C4-2B (cell line): ENCODE data around the gene F11R.

Source experiments
- H3K27ac ChIP-seq: fragments of 450-650 bp; 2 replicates; pipeline ENCODE4 v1.5.1; 2017
- ZFX ChIP-seq: fragments of 450-650 bp; IDR thresholded peaks from 2 replicates; pipeline ENCODE4 v1.6.1; 2017
- TF ChIP-seq, protein P1 (sequence below): fragments of 450-650 bp; conservative IDR thresholded peaks from 2 replicates; pipeline ENCODE4 v1.5.1; 2017; ENCODE audit warnings: mild to moderate bottlenecking

The F11R gene

DNA sequence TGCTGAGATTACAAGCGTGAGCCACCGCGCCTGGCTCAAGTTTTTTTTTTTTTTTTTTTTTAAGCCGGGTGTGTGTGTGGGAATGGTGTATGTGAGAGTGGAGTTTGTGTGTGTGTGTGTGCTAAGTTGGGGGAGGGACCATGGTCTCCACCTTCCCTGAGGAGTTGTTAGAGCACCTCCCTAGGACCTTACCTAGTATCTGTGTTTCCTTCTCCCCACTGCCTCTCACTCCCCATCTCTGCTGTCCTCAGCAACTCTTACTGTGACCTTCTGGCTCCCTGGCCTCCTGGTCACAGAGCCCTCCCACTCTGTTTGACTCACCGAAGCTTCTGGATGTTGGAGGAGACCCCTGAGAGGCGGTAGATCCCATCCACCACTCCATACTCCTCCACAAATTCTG is 38.3 kb upstream of the F11R start:
- H3K27ac ChIP-seq: no peak overlapping the region

DNA sequence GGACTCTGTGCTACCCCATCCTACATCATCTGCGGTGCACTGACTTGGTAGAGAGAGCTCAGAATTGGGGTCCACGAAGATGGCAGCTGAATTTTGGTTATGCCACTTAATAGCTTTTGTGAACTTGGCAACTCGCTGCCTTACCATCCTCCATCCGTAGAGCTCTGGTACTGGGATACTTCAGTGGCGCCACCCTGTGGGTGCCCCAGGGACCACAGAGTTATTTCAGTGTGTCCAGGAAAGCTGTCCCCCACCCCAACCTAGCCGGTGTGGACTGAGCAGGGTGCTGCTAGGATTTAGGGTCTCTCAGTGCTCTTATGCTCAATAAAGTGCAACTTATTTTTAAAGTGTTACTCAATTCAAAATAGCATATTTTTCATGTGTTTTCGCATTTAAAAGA is 33.9 kb upstream of the F11R start:
- TF ChIP-seq ZFX: no peak
- TF ChIP-seq, protein P1, sequence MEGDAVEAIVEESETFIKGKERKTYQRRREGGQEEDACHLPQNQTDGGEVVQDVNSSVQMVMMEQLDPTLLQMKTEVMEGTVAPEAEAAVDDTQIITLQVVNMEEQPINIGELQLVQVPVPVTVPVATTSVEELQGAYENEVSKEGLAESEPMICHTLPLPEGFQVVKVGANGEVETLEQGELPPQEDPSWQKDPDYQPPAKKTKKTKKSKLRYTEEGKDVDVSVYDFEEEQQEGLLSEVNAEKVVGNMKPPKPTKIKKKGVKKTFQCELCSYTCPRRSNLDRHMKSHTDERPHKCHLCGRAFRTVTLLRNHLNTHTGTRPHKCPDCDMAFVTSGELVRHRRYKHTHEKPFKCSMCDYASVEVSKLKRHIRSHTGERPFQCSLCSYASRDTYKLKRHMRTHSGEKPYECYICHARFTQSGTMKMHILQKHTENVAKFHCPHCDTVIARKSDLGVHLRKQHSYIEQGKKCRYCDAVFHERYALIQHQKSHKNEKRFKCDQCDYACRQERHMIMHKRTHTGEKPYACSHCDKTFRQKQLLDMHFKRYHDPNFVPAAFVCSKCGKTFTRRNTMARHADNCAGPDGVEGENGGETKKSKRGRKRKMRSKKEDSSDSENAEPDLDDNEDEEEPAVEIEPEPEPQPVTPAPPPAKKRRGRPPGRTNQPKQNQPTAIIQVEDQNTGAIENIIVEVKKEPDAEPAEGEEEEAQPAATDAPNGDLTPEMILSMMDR: no peak
- H3K27ac ChIP-seq: no peak overlapping the region

More for the DNA sequence above, 38.3 kb upstream of the F11R start:
- TF ChIP-seq, protein P1: no peak
- no peak for TF ChIP-seq ZFX

DNA sequence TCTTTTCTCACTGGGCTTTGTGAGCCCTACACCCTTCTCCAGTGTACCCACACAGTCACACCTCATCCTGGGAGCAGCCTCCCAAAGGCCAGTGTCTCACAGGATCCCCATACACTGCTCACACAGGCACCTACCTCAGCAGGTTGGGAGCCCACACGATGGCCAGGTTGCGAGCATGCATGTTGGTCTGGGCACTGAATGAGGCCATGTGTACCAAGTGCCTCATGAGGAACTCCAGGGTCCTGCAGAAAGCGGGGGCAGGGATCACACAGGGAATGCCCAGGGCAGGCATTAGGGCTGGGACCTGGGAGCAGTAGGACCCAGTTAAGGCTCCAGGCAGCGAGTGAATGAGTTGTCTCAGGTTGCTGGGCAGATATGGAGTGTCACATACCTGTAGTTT is 33.3 kb upstream of the F11R start:
- no peak overlapping the region for H3K27ac ChIP-seq
- TF ChIP-seq, protein P1: no peak
- TF ChIP-seq ZFX: no peak

DNA sequence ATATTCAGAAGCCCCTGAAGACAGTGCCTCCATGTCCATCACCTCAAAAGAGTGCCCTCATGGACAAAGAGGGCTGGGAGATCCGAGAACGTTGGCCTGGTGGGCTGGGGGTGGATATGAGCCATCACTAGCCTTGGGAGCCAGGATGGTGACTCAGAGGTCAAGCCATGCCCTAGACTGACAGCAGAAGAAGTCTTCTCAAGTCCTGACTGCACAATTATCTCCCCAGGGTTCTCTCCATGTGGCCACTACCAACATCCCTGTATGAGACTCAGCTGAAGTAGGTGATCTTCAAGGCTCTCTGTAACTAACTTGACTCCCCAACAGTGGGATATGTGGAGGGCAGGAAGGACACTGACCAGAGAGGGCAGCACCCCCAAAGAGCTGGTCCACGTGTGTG is 31.9 kb upstream of the F11R start:
- H3K27ac ChIP-seq: no peak overlapping the region
- TF ChIP-seq, protein P1: no peak
- TF ChIP-seq ZFX: no peak

DNA sequence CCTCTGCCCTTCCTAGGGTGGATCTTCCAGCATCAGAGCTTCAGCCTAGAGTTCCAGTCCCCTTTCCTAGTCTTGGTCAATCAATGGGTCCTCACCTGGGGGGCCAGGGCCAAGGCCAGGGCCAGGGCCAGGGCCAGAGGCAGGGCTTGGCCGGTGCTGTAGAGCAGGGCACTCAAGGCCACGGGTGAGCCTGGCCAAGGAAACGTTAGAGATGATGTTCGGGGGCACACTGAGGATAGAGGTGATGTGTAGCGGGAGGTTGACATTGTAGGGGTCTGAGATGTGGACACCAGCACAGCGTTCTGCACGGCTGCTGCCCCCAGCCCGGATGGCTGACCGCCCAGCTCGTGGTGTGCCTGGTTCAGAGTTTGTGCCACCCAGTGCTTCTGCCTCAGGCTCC is 30.3 kb upstream of the F11R start:
- H3K27ac ChIP-seq: no peak overlapping the region
- TF ChIP-seq, protein P1: no peak
- TF ChIP-seq ZFX: no peak

DNA sequence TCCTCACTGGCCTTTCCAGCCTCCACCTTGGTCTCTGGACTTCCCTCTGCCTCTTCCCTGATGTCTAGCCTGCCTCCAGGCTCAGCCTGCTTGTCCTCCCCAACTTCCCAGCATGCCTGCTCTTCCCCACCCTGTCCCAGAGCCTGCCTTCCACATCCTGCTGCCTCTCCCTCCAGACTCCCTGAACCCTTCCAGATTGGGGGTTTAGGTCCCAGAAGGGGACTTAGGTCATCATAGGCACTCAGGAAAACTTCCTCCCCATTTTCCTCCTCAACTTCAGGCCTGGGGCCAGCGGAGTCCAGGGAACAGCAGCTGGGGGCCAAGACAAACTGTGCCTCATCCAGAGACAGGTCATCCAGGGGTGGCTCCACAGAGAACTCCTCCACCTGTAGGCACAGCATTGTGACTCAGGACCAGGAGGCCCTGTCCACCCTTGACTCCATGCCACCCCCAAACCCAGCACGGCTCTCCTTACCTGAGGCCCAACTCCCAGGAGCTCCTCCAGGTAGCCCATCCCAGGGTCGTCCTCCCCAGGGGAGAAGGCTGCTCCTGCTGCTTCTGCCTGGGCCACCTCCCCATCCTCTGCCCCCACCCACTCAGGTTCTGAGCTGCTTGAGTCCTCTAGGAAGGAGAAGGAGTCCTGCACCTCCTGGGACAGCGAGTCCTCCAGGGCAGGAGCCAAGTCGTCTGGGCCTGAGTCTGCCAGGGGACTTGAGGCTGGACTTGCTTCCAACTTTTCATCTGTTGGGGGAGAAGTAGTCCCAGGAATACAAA is 28.2 kb upstream of the F11R start:
- no peak overlapping the region for H3K27ac ChIP-seq
- TF ChIP-seq, protein P1: no peak

DNA sequence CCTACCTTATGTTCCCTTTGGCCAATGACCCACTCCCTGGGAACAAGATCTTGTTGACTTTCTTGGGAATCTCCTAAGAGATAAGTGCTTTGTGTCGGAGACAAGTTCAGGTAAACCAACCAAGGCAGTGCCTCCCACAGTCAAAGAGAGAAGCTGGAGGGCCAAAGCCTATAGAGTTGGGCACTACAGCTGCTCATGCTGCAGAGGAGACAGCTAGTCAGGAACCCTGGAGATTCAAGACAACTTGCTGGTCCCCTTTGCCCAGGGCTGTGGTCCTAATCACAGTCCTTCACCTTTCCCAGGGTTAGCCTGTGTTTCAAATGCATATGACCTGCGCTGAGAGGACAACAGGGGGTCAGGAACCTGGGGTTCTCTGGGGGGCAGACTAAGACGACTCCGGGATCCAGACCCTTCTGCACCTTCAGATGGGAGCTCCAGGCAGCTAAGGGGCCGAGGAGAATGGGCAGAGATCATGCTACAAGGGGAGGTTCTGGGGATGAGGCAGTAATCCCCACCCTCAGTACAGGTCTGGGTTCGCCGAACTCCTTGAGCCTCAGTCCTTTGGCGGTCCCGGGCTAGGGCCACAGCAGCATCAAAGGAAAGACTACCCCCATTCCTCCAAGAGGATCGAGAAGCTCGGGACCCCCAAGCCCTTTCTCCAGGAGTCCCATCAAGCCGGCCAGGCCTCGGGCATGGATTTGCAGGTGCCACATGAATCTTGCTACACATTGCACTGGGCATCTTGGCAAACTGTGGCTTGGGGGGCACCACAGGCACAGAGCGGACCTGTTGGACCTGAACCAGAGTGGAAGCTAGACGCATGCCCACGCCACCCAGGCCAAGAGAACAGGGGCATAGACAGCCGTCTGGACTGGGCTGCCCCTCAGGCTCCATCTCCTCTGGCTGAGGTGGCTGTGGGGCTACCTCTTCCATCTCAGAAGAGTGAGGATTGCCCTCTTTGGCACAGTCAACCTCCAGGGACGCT is 26.8 kb upstream of the F11R start:
- TF ChIP-seq ZFX: no peak
- TF ChIP-seq, protein P1: no peak
- no peak overlapping the region for H3K27ac ChIP-seq
